Hair follicle dermal papilla cell (primary cell): ENCODE data around the gene KCNH1. TPM values are rescaled to one million over a fixed set of nuclear protein-coding genes. Genes with fewer than 3 reads are reported as not detected.

Source experiments
- total RNA-seq: library from RNA; depleted of rRNA; stranded (reverse); fragments of >200 nt; gene quantifications from 2 replicates; pipeline ENCODE4 v1.2.3, GENCODE V29; 2012

The KCNH1 gene, protein sequence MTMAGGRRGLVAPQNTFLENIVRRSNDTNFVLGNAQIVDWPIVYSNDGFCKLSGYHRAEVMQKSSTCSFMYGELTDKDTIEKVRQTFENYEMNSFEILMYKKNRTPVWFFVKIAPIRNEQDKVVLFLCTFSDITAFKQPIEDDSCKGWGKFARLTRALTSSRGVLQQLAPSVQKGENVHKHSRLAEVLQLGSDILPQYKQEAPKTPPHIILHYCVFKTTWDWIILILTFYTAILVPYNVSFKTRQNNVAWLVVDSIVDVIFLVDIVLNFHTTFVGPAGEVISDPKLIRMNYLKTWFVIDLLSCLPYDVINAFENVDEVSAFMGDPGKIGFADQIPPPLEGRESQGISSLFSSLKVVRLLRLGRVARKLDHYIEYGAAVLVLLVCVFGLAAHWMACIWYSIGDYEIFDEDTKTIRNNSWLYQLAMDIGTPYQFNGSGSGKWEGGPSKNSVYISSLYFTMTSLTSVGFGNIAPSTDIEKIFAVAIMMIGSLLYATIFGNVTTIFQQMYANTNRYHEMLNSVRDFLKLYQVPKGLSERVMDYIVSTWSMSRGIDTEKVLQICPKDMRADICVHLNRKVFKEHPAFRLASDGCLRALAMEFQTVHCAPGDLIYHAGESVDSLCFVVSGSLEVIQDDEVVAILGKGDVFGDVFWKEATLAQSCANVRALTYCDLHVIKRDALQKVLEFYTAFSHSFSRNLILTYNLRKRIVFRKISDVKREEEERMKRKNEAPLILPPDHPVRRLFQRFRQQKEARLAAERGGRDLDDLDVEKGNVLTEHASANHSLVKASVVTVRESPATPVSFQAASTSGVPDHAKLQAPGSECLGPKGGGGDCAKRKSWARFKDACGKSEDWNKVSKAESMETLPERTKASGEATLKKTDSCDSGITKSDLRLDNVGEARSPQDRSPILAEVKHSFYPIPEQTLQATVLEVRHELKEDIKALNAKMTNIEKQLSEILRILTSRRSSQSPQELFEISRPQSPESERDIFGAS
- total RNA-seq, result 5.8 and 6.3 TPM in 2 replicates

DNA sequence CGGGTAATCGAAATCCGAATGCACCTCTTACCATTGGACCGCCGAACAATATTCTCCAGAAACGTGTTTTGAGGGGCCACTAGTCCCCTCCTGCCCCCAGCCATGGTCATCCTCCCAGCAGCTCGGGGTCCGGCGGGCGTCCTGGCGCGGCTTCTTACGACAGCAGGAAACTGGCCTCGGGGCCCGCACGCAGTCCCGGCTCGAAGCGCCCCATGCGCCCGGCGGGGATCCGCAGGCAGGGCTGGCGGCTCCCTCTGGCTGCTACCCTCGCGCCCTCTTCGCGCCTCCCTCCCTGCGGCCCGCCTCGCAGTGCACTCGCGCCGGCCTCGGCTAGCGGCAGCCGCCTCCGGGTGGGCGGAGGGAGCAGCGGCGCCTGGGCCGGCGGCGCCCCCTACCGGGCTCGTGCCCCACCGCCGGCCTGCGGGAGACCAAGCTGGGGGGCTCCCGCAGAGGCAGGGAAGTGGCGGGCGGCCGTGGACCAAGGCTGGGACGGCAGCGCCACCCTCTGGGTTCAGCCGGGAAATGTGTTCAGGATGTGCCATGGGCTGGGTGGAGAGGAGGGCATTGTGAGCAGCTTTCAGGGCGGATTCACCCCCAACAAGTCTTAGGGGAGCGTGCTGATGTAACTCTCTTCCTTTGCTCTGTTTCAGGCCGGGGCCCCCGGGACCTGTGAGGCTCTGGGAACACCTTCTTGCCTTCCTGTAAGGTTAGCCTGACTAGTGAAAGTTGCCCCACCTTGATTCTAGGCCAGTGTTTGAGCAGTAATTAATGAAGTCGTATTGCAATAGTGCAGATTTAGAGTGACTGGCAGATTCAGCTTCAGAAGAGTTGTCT is at the start of gene KCNH1:
Gene KCNH1, minus strand, starts transcription at position 313 of the 834 bp plus-strand sequence. Its CDS starts 203 bp downstream, at position 110.

Other genes starting within 250 kb of the KCNH1 start
- gene RCOR3, start 125.2 kb upstream of the KCNH1 start, total RNA-seq, result 31.8 and 32.5 TPM in 2 replicates
- gene TRAF5, start 192.7 kb upstream of the KCNH1 start, total RNA-seq, result 20.4 TPM in 2 replicates